ENCODE results near the gene STX8. TPM values are rescaled to one million over a fixed set of nuclear protein-coding genes. Genes with fewer than 3 reads are reported as not detected.
"Not testable (repeated sequence)": the region's sequence is repeated elsewhere in the genome, so short reads cannot be mapped to it uniquely, and the experiment has no call there.

STX8 gene
- total RNA-seq, 2 experiments from 2014 or later, result 57.9 to 74.2 TPM

- ATAC-seq (no peak), DNase-seq (no peak)
- Mint-ChIP-seq H3K9me3 (ENCODE audit: low read depth) (no peaks in the 10 kb centered on the region), H3K4me1 (peaks cover 5% of the 10 kb centered on the region), H3K4me3 (no peak overlapping the region), H3K36me3 (peaks cover 12% of the 10 kb centered on the region), H3K27me3 (no peaks in the 10 kb centered on the region), H3K27ac (no peak overlapping the region)
- CTCF ChIA-PET, result no interaction called here
These were observed 193.0 kb downstream of the STX8 start for GRCh38 chr17:9382626-9383025.

- no peak for DNase-seq
- no peaks in the 10 kb centered on the region for H3K27me3 Mint-ChIP-seq
- H3K4me3 Mint-ChIP-seq, result no peak overlapping the region
- CTCF ChIA-PET, result no interaction called here
- peaks cover 19% of the 10 kb centered on the region for H3K36me3 Mint-ChIP-seq
- peaks cover 5% of the 10 kb centered on the region for H3K4me1 Mint-ChIP-seq
- no peaks in the 10 kb centered on the region for H3K9me3 Mint-ChIP-seq (ENCODE audit: low read depth)
- H3K27ac Mint-ChIP-seq, result no peak overlapping the region
- ATAC-seq, result no peak
These were observed 194.6 kb downstream of the STX8 start for GRCh38 chr17:9381068-9381467.

- Mint-ChIP-seq H3K36me3 (peaks cover 24% of the 10 kb centered on the region), H3K9me3 (ENCODE audit: low read depth) (no peaks in the 10 kb centered on the region), H3K4me3 (no peak overlapping the region), H3K4me1 (peaks cover 5% of the 10 kb centered on the region), H3K27ac (no peak overlapping the region), H3K27me3 (no peaks in the 10 kb centered on the region)
- DNase-seq (no peak), ATAC-seq (no peak)
- CTCF ChIA-PET, result no interaction called here
These were observed 195.3 kb downstream of the STX8 start for GRCh38 chr17:9380361-9380760.

- H3K27me3 Mint-ChIP-seq, result not testable (repeated sequence)
These were observed 199.4 kb downstream of the STX8 start for GRCh38 chr17:9376177-9376576.

GRCh38 chr17:9371019-9371418 lies 204.6 kb downstream of the STX8 start:
- no peaks in the 10 kb centered on the region for H3K9me3 Mint-ChIP-seq (ENCODE audit: low read depth)
- H3K4me3 Mint-ChIP-seq, result no peak overlapping the region
- ATAC-seq, result no peak

More at GRCh38 chr17:9376177-9376576, 199.4 kb downstream of the STX8 start:
- H3K9me3 Mint-ChIP-seq (ENCODE audit: low read depth); DNase-seq; H3K4me3 Mint-ChIP-seq; ATAC-seq; CTCF ChIA-PET; H3K27ac Mint-ChIP-seq; H3K4me1 Mint-ChIP-seq: not testable (repeated sequence)
- H3K36me3 Mint-ChIP-seq, result peaks cover 26% of the 10 kb centered on the region

GRCh38 chr17:9370467-9370866 lies 205.2 kb downstream of the STX8 start:
- no peaks in the 10 kb centered on the region for H3K27me3 Mint-ChIP-seq
- CTCF ChIA-PET, result no interaction called here
- no peak overlapping the region for H3K27ac Mint-ChIP-seq
- peaks cover 4% of the 10 kb centered on the region for H3K36me3 Mint-ChIP-seq
- peaks cover 4% of the 10 kb centered on the region for H3K4me1 Mint-ChIP-seq
- ATAC-seq (no peak), DNase-seq (no peak)
- H3K9me3 Mint-ChIP-seq (ENCODE audit: low read depth), result no peaks in the 10 kb centered on the region
- no peak overlapping the region for H3K4me3 Mint-ChIP-seq

More at GRCh38 chr17:9371019-9371418, 204.6 kb downstream of the STX8 start:
- Mint-ChIP-seq H3K27me3 (no peaks in the 10 kb centered on the region), H3K36me3 (peaks cover 8% of the 10 kb centered on the region), H3K4me1 (peaks cover 4% of the 10 kb centered on the region), H3K27ac (no peak overlapping the region)
- CTCF ChIA-PET, result no interaction called here
- DNase-seq, result no peak

- DNase-seq (no peak), ATAC-seq (no peak)
- CTCF ChIA-PET, result no interaction called here
- Mint-ChIP-seq H3K4me3 (no peak overlapping the region), H3K27me3 (no peaks in the 10 kb centered on the region), H3K36me3 (peaks cover 4% of the 10 kb centered on the region), H3K27ac (no peak overlapping the region), H3K4me1 (peaks cover 7% of the 10 kb centered on the region), H3K9me3 (ENCODE audit: low read depth) (no peaks in the 10 kb centered on the region)
These were observed 207.0 kb downstream of the STX8 start for GRCh38 chr17:9368631-9369030.

- H3K9me3 Mint-ChIP-seq (ENCODE audit: low read depth), result no peaks in the 10 kb centered on the region
- CTCF ChIA-PET, result no interaction called here
These were observed 208.5 kb downstream of the STX8 start for GRCh38 chr17:9367156-9367555.

GRCh38 chr17:9364837-9365430 lies 210.7 kb downstream of the STX8 start:
- no peak for ATAC-seq
- H3K36me3 Mint-ChIP-seq, result peaks cover 2% of the 10 kb centered on the region
- no peaks in the 10 kb centered on the region for H3K9me3 Mint-ChIP-seq (ENCODE audit: low read depth)
- CTCF ChIA-PET, result no interaction called here
- no peak for DNase-seq
- H3K27me3 Mint-ChIP-seq, result no peaks in the 10 kb centered on the region
- H3K4me1 Mint-ChIP-seq, result peaks cover 3% of the 10 kb centered on the region
- no peak overlapping the region for H3K4me3 Mint-ChIP-seq
- H3K27ac Mint-ChIP-seq, result no peak overlapping the region

More at GRCh38 chr17:9367156-9367555, 208.5 kb downstream of the STX8 start:
- no peaks in the 10 kb centered on the region for H3K27me3 Mint-ChIP-seq
- peaks cover 2% of the 10 kb centered on the region for H3K36me3 Mint-ChIP-seq
- H3K4me3 Mint-ChIP-seq, result no peak overlapping the region
- H3K4me1 Mint-ChIP-seq, result peaks cover 7% of the 10 kb centered on the region
- no peak overlapping the region for H3K27ac Mint-ChIP-seq
- ATAC-seq, result no peak
- no peak for DNase-seq

- H3K36me3 Mint-ChIP-seq, result no peaks in the 10 kb centered on the region
These were observed 211.9 kb downstream of the STX8 start for GRCh38 chr17:9363440-9364350.

GRCh38 chr17:9361188-9361955 lies 214.2 kb downstream of the STX8 start:
- Mint-ChIP-seq H3K4me3 (no peak overlapping the region), H3K36me3 (no peaks in the 10 kb centered on the region), H3K27me3 (no peaks in the 10 kb centered on the region), H3K9me3 (ENCODE audit: low read depth) (no peaks in the 10 kb centered on the region), H3K4me1 (peaks cover 3% of the 10 kb centered on the region), H3K27ac (no peak overlapping the region)
- DNase-seq (no peak), ATAC-seq (no peak)
- CTCF ChIA-PET, result no interaction called here

More at GRCh38 chr17:9363440-9364350, 211.9 kb downstream of the STX8 start:
- CTCF ChIA-PET, result no interaction called here
- H3K9me3 Mint-ChIP-seq (ENCODE audit: low read depth), result no peaks in the 10 kb centered on the region
- DNase-seq (no peak), ATAC-seq (no peak)
- H3K27ac Mint-ChIP-seq, result no peak overlapping the region
- H3K27me3 Mint-ChIP-seq, result no peaks in the 10 kb centered on the region
- H3K4me3 Mint-ChIP-seq, result no peak overlapping the region
- peaks cover 3% of the 10 kb centered on the region for H3K4me1 Mint-ChIP-seq

- no peaks in the 10 kb centered on the region for H3K27me3 Mint-ChIP-seq
- no peak for DNase-seq
These were observed 214.9 kb downstream of the STX8 start for GRCh38 chr17:9360677-9361081.

GRCh38 chr17:9356488-9356911 lies 219.1 kb downstream of the STX8 start:
- H3K27ac Mint-ChIP-seq, result no peak overlapping the region
- no peaks in the 10 kb centered on the region for H3K4me1 Mint-ChIP-seq
- DNase-seq (no peak), ATAC-seq (no peak)
- CTCF ChIA-PET, result interaction anchor here (0.7 to 1.3 kb wide), 2 partner anchors 12 to 284 kb away, joined by 3 read pairs; no protein-coding TSS in a partner anchor
- no peak overlapping the region for H3K4me3 Mint-ChIP-seq
- H3K27me3 Mint-ChIP-seq, result no peaks in the 10 kb centered on the region
- H3K36me3 Mint-ChIP-seq, result no peaks in the 10 kb centered on the region
- H3K9me3 Mint-ChIP-seq (ENCODE audit: low read depth), result no peaks in the 10 kb centered on the region

More at GRCh38 chr17:9360677-9361081, 214.9 kb downstream of the STX8 start:
- no peak overlapping the region for H3K4me3 Mint-ChIP-seq
- peaks cover 3% of the 10 kb centered on the region for H3K4me1 Mint-ChIP-seq
- no peaks in the 10 kb centered on the region for H3K36me3 Mint-ChIP-seq
- no peaks in the 10 kb centered on the region for H3K9me3 Mint-ChIP-seq (ENCODE audit: low read depth)
- no peak for ATAC-seq
- CTCF ChIA-PET, result no interaction called here
- no peak overlapping the region for H3K27ac Mint-ChIP-seq
